ENCODE data around the gene RASGRP2. TPM values are rescaled to one million over a fixed set of nuclear protein-coding genes. Genes with fewer than 3 reads are reported as not detected.
A peak's percentile ranks its signal among the peaks of the same experiment; 100 is the strongest.

The RASGRP2 gene
- total and polyA plus RNA-seq, 3 donors from 2014 or later: 14.4 to 26.3 (median 24.0) TPM

GRCh38 chr11:64764040-64764611, 20.2 kb upstream of the RASGRP2 start:
- Histone ChIP-seq H3K4me3 (no peak overlapping the region), H3K27ac (peak overlapping the region; percentile 33 to 74), H3K36me3 (ENCODE audit: low read depth, missing control alignments) (no peaks in the 10 kb centered on the region), H3K9me3 (no peaks in the 10 kb centered on the region), H3K27me3 (no peaks in the 10 kb centered on the region), H3K4me1 (peaks cover 64% of the 10 kb centered on the region)
- 59 to 64% methylated on average over 11 of the region's 11 CpGs for WGBS, 2 donors
- no peak for TF ChIP-seq POLR2A (IDR thresholded peaks at IDR 0.05)
- no peak for TF ChIP-seq CTCF (IDR thresholded peaks at IDR 0.05)
- DNase-seq: no peak
- intact Hi-C loops (cut with DNase I; ENCODE audit: low total_unique reads): no loop called here

- Histone ChIP-seq H3K9me3 (no peaks in the 10 kb centered on the region), H3K27me3 (no peaks in the 10 kb centered on the region), H3K4me1 (peaks cover 67% of the 10 kb centered on the region), H3K27ac (peak overlapping the region; percentile 33 to 74), H3K36me3 (ENCODE audit: low read depth, missing control alignments) (no peaks in the 10 kb centered on the region), H3K4me3 (no peak overlapping the region)
- intact Hi-C loops (cut with DNase I; ENCODE audit: low total_unique reads): no loop called here
- TF ChIP-seq POLR2A (IDR thresholded peaks at IDR 0.05) (no peak), CTCF (IDR thresholded peaks at IDR 0.05) (no peak)
- no peak for DNase-seq
- 41 to 48% methylated on average over 4 to 6 of the region's 6 CpGs for WGBS, 2 donors
These were observed 19.6 kb upstream of the RASGRP2 start for GRCh38 chr11:64763526-64764039.

- DNase-seq: no peak
- peak overlapping the region; percentile 33 to 74 for H3K27ac ChIP-seq
- no peaks in the 10 kb centered on the region for H3K9me3 ChIP-seq
- 40 to 50% methylated on average over 13 of the region's 13 CpGs for WGBS, 2 donors
- TF ChIP-seq POLR2A (IDR thresholded peaks at IDR 0.05) (no peak), CTCF (IDR thresholded peaks at IDR 0.05) (no peak)
- no peaks in the 10 kb centered on the region for H3K27me3 ChIP-seq
- H3K36me3 ChIP-seq (ENCODE audit: low read depth, missing control alignments): no peaks in the 10 kb centered on the region
- intact Hi-C loops (cut with DNase I; ENCODE audit: low total_unique reads): no loop called here
- peaks cover 70% of the 10 kb centered on the region for H3K4me1 ChIP-seq
- H3K4me3 ChIP-seq: no peak overlapping the region
These were observed 19.0 kb upstream of the RASGRP2 start for GRCh38 chr11:64762674-64763525.

- Histone ChIP-seq H3K36me3 (ENCODE audit: low read depth, missing control alignments) (no peaks in the 10 kb centered on the region), H3K9me3 (no peaks in the 10 kb centered on the region), H3K27ac (peak overlapping the region; percentile 23 to 74), H3K4me1 (peaks cover 67% of the 10 kb centered on the region), H3K27me3 (no peaks in the 10 kb centered on the region), H3K4me3 (no peak overlapping the region)
- 41 to 43% methylated on average over 5 of the region's 5 CpGs for WGBS, 2 donors
- no peak for DNase-seq
- TF ChIP-seq POLR2A (IDR thresholded peaks at IDR 0.05) (no peak), CTCF (IDR thresholded peaks at IDR 0.05) (no peak)
- intact Hi-C loops (cut with DNase I; ENCODE audit: low total_unique reads): no loop called here
These were observed 18.3 kb upstream of the RASGRP2 start for GRCh38 chr11:64762277-64762673.
